ENCODE measurements around the gene MTO1. TPM values are rescaled to one million over a fixed set of nuclear protein-coding genes. Genes with fewer than 3 reads are reported as not detected.

The MTO1 gene, protein sequence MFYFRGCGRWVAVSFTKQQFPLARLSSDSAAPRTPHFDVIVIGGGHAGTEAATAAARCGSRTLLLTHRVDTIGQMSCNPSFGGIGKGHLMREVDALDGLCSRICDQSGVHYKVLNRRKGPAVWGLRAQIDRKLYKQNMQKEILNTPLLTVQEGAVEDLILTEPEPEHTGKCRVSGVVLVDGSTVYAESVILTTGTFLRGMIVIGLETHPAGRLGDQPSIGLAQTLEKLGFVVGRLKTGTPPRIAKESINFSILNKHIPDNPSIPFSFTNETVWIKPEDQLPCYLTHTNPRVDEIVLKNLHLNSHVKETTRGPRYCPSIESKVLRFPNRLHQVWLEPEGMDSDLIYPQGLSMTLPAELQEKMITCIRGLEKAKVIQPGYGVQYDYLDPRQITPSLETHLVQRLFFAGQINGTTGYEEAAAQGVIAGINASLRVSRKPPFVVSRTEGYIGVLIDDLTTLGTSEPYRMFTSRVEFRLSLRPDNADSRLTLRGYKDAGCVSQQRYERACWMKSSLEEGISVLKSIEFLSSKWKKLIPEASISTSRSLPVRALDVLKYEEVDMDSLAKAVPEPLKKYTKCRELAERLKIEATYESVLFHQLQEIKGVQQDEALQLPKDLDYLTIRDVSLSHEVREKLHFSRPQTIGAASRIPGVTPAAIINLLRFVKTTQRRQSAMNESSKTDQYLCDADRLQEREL
- 10 to 100 TPM; 13.7 to 17.8 TPM for total RNA-seq

DNA sequence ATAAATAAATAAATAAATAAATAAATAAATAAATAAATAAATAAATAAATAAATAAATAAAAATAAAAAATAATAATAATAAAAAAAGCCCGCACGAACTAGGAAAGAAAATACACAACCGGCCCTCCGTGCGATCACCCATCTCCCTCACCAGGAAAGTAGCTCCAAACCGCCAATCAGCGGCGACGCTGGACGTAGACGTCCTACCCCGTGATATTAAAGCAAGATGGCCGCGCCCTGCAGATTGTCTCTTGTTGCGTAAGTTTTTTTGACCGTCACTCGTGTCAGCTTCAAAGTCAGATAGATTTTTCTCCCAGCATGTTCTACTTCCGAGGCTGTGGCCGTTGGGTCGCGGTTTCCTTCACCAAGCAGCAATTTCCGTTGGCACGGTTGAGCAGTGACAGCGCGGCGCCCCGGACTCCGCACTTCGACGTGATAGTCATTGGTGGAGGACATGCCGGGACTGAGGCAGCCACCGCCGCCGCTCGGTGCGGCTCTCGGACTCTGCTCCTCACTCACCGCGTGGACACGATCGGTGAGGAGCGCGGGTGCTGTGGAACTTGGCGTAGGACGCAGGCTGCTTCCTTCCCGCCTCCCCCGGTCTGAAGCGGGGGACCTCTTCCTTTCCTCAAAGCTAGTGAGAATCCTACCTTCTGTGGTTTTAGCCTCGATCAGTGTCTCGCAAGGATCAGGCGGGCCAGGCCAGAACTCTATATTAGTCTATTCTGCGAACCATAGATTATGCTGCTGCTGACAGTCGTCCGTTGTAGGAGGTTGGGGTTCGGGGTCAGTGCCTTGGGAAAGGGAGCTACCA lies at the start of gene MTO1:
Gene MTO1 (plus strand): TSS at position 201 of the 814 bp plus-strand sequence. CDS start 118 bp downstream, at position 319.
- intact Hi-C loops (cut with DNase I), result no loop called here
- H3K27me3 ChIP-seq, result no peaks in the 10 kb centered on the region

DNA sequence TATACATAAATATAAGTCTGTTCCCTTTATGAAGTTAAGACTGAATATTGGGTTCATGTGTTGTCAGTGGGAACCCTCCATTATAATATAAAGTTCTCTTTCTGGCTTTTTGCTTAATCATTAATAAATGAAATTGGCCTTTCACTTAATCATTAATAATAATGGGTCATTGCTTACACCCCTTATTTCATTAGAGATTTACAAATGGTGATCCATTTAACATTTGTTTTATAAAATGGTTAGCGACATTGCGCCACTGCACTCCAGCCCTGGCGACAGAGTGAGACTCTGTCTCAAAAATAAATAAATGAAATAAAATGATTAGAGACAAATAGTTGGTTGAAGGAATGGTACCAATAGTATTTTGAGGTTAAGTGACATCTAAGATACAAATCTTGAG lies 48.4 kb upstream of the MTO1 start:
- Histone ChIP-seq H3K4me1 (no peaks in the 10 kb centered on the region), H3K9me3 (no peaks in the 10 kb centered on the region), H3K36me3 (replicated peaks in 1 of 2; ENCODE audit: insufficient read depth in 1 of 2, low read depth in 2 of 2) (no peaks in the 10 kb centered on the region), H3K27ac (no peak overlapping the region), H3K4me3 (no peak overlapping the region), H3K27me3 (no peaks in the 10 kb centered on the region)
- TF ChIP-seq POLR2A (IDR thresholded peaks at IDR 0.05), result no peak
- TF ChIP-seq, protein P1, sequence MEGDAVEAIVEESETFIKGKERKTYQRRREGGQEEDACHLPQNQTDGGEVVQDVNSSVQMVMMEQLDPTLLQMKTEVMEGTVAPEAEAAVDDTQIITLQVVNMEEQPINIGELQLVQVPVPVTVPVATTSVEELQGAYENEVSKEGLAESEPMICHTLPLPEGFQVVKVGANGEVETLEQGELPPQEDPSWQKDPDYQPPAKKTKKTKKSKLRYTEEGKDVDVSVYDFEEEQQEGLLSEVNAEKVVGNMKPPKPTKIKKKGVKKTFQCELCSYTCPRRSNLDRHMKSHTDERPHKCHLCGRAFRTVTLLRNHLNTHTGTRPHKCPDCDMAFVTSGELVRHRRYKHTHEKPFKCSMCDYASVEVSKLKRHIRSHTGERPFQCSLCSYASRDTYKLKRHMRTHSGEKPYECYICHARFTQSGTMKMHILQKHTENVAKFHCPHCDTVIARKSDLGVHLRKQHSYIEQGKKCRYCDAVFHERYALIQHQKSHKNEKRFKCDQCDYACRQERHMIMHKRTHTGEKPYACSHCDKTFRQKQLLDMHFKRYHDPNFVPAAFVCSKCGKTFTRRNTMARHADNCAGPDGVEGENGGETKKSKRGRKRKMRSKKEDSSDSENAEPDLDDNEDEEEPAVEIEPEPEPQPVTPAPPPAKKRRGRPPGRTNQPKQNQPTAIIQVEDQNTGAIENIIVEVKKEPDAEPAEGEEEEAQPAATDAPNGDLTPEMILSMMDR (IDR thresholded peaks at IDR 0.05), result no peak
- ATAC-seq (no peak), DNase-seq (no peak)
- intact Hi-C loops (cut with DNase I), result no loop called here
- 78 to 81% methylated on average over 3 of the region's 3 CpGs for WGBS, 2 donors

More for the DNA sequence above, at the start of gene MTO1:
- no peaks in the 10 kb centered on the region for H3K36me3 ChIP-seq (replicated peaks in 1 of 2; ENCODE audit: insufficient read depth in 1 of 2, low read depth in 2 of 2)
- H3K4me1 ChIP-seq, result peaks cover 17% of the 10 kb centered on the region
- peak in 2 of 3 donors; percentile 70 to 79 for TF ChIP-seq POLR2A (IDR thresholded peaks at IDR 0.05)
- TF ChIP-seq, protein P1 (IDR thresholded peaks at IDR 0.05), result no peak
- peak; percentile 85 to 93 (median 90) for DNase-seq
- H3K9me3 ChIP-seq, result no peaks in the 10 kb centered on the region
- peak within 1 kb of the TSS; percentile 80 to 94 (median 82) for H3K27ac ChIP-seq
- H3K4me3 ChIP-seq, result peak within 1 kb of the TSS; percentile 40 to 74
- ATAC-seq, result peak; percentile 98
- 0 to 1% methylated on average over 32 to 55 of the region's 55 CpGs for WGBS, 2 donors

DNA sequence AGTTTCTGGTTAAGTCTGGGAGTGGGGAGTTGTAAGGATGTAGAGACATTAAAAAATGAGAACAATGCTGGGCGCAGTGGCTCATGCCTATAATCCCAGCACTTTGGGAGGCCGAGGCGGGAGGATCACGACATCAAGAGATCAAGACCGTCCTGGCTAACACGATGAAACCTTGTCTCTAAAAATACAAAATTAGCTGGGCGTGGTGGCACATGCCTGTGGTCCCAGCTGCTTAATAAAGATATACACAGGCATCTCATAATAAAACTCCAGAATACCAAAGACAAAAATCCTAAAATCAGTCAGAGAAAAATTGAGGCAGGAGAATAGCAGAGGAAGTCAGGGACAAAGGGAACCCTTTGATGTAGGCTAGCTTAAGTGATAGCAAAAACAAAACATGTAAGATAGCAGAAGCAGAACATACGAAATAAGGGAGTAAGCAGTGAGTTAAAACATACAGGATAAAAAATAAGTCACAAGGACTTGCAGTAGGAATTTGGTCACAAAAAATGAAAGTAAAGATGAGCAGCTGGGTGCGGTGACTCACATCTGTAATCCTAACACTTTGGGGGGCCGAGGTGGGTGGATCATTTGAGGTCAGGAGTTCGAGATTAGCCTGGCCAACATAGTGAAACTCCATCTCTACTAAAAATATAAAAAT lies 43.3 kb upstream of the MTO1 start:
- H3K4me3 ChIP-seq, result no peak overlapping the region
- intact Hi-C loops (cut with DNase I), result no loop called here
- WGBS, 2 donors, result 86 to 87% methylated on average over 11 of the region's 11 CpGs
- ATAC-seq (no peak), DNase-seq (no peak)
- H3K4me1 ChIP-seq, result no peaks in the 10 kb centered on the region
- no peak for TF ChIP-seq POLR2A (IDR thresholded peaks at IDR 0.05)
- TF ChIP-seq, protein P1 (IDR thresholded peaks at IDR 0.05), result no peak
- no peaks in the 10 kb centered on the region for H3K36me3 ChIP-seq (replicated peaks in 1 of 2; ENCODE audit: insufficient read depth in 1 of 2, low read depth in 2 of 2)
- no peaks in the 10 kb centered on the region for H3K9me3 ChIP-seq
- no peak overlapping the region for H3K27ac ChIP-seq
- no peaks in the 10 kb centered on the region for H3K27me3 ChIP-seq

DNA sequence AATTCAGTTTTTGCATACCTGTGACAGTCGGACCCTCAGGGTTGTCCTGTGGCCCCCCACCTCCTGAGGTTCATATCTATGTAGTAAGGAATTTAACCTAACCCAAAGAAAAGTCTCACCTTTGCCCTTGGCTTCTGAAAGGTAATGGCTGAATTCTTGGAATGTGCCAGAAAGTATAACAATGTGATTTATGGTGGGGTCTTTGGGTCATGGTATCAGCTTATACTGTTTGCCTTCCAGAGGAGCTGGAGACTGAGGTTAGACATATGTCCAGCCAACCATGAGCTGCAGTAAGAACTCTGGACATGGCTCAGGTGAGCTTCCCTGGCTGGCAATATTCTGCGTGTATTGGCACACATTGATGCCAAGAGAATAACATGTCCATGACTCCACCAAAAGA lies 40.0 kb upstream of the MTO1 start:
- Histone ChIP-seq H3K9me3 (no peaks in the 10 kb centered on the region), H3K36me3 (replicated peaks in 1 of 2; ENCODE audit: insufficient read depth in 1 of 2, low read depth in 2 of 2) (no peaks in the 10 kb centered on the region), H3K27ac (no peak overlapping the region), H3K4me3 (no peak overlapping the region), H3K27me3 (no peaks in the 10 kb centered on the region), H3K4me1 (no peaks in the 10 kb centered on the region)
- intact Hi-C loops (cut with DNase I), result no loop called here
- DNase-seq (no peak), ATAC-seq (no peak)
- TF ChIP-seq POLR2A (IDR thresholded peaks at IDR 0.05), result no peak
- TF ChIP-seq, protein P1 (IDR thresholded peaks at IDR 0.05), result no peak
- 65 to 81% methylated on average over 2 of the region's 2 CpGs for WGBS, 2 donors

All from body of pancreas (tissue), 4 donors.